Testis (tissue), 2 donors: ENCODE data around the gene GPR63.

Experiments used
- CTCF ChIP-seq, 3 experiments: fragments of 450-650 bp in 2 of 3; fragments of 200-600 bp in 1 of 3; sonication (generic) in 1 of 3; IDR thresholded peaks; one replicate each; pipeline ENCODE4 v1.5.1; 2016 to 2019; ENCODE audit warnings: antibody characterized with exemption in 3 of 3, mild to moderate bottlenecking in 2 of 3, moderate library complexity in 1 of 3
- POLR2A ChIP-seq: fragments of 450-650 bp; IDR thresholded peaks from one replicate; pipeline ENCODE4 v1.6.1; 2017; ENCODE audit warnings: antibody characterized with exemption, mild to moderate bottlenecking, moderate library complexity

- no peak for TF ChIP-seq CTCF (IDR thresholded peaks at IDR 0.05)
- TF ChIP-seq POLR2A, result no peak
Observed at GRCh38 chr6:96784650-96785049, 52.6 kb downstream of the GPR63 start.
